Adrenal gland (tissue), 12 donors: ENCODE results near the gene RCE1. TPM values are rescaled to one million over a fixed set of nuclear protein-coding genes. Genes with fewer than 3 reads are reported as not detected.
A peak's percentile ranks its signal among the peaks of the same experiment; 100 is the strongest.

ENCODE experiments used
- DNase-seq, 7 donors: peaks; one replicate each; pipeline ENCODE4 v3.0.0-alpha.2; 2019 to 2020
- H3K27ac ChIP-seq, 5 donors: fragments of 200-600 bp; sonication (generic) in 4 of 5; 1 replicate in 3 of 5; 2 replicates in 2 of 5; pipeline versions ENCODE4 v1.5.1 to v1.8.0; 2016 to 2020; ENCODE audit warnings: mild to moderate bottlenecking in 1 of 5
- H3K27me3 ChIP-seq: fragments of 200-600 bp; 2 replicates; pipeline ENCODE4 v1.8.0; 2021
- H3K36me3 ChIP-seq, 2 donors: fragments of 200-600 bp; replicated peaks in 1 of 2; 1 replicate in 1 of 2; 2 replicates in 1 of 2; pipeline versions ENCODE4 v1.5.1 to v1.8.0; 2018 to 2022
- H3K4me1 ChIP-seq, 2 donors: fragments of 200-600 bp; replicated peaks in 1 of 2; 1 replicate in 1 of 2; 2 replicates in 1 of 2; pipeline versions ENCODE4 v1.5.1 to v1.8.0; 2018 to 2021
- H3K4me3 ChIP-seq, 4 donors: fragments of 200-600 bp; sonication (generic) in 3 of 4; one replicate each; pipeline ENCODE4 v1.5.1; 2016 to 2018
- H3K9me3 ChIP-seq, 3 donors: fragments of 200-600 bp; sonication (generic) in 1 of 3; replicated peaks in 1 of 3; 1 replicate in 2 of 3; 2 replicates in 1 of 3; pipeline versions ENCODE4 v1.5.1 to v1.8.0; 2016 to 2021
- CTCF ChIP-seq, 6 experiments: fragments of 450-650 bp in 4 of 6; fragments of 200-600 bp in 2 of 6; sonication (generic) in 1 of 6; IDR thresholded peaks; 1 replicate in 5 of 6; 2 replicates in 1 of 6; pipeline versions ENCODE4 v1.5.1 to v1.8.0; 2016 to 2021; ENCODE audit warnings: antibody characterized with exemption in 6 of 6, mild to moderate bottlenecking in 2 of 6, moderate library complexity in 1 of 6
- POLR2A ChIP-seq, 2 donors: fragments of 450-650 bp; IDR thresholded peaks; one replicate each; pipeline ENCODE4 v1.6.1; 2017; ENCODE audit warnings: antibody characterized with exemption in 2 of 2, mild to moderate bottlenecking in 2 of 2, moderate library complexity in 1 of 2
- WGBS, 4 donors: extraction: QIAGEN DNeasy Blood & Tissue Kit in 2 of 4; methylation state at CpG; one replicate each; pipeline versions ENCODE4 v1.1.5 to v1.1.7; 2013 to 2017; 5-methylcytosine and 5-hydroxymethylcytosine counted together
- intact Hi-C, 2 donors: fragments of 100-400 bp; cut with DNase I; formaldehyde crosslinking; loops; one replicate each; pipeline versions ENCODE4 v1.14.1 to v1.15.0; 2022 to 2023
- polyA plus RNA-seq, 3 donors: library from polyadenylated mRNA; stranded (reverse); fragments of 200-250 nt in 2 of 3; fragments of 350-450 nt in 1 of 3; fragmentation: Illumina TruSeq in 1 of 3; extraction: RNeasy Lipid Tissue Mini Kit (QIAGEN cat#74804) in 1 of 3; gene quantifications; one replicate each; pipeline ENCODE4 v1.2.3, GENCODE V29; 2013 to 2014
- total RNA-seq, 9 donors: library from RNA; depleted of rRNA in 4 of 9; stranded (reverse); fragments of >200 nt in 4 of 9; fragments of 120-200 nt in 1 of 9; fragmentation: NEBNext Ultra II Directional in 1 of 9; extraction: Animal tissue kit (Norgen Biotek cat#: 25700) in 1 of 9; gene quantifications; one replicate each; pipeline versions ENCODE4 v1.1.0 to v1.2.4, GENCODE V29; 2013 to 2023
- donor health status: healthy with polysubstance abuse.
- donor health status: Bipolar disorder and iron deficiency.
- donor health status: DM: yes; HTN: yes; CAD: no.
- donor health status: DM: no; HTN: no; CAD: no.
- donor health status: DM: no; HTN: no; CAD: no.
- donor health status: DM: yes; HTN: yes; CAD: no.

The RCE1 gene
- total and polyA plus RNA-seq, 12 donors, result 5.2 to 24.8 (median 18.0) TPM

- H3K27ac ChIP-seq, result peak overlapping the region in 3 of 5 donors; percentile 1 to 83 (median 59)
- WGBS, 4 donors, result 91 to 98% (median 95%) methylated on average over 3 to 10 of the region's 10 CpGs
- H3K4me1 ChIP-seq, result peaks cover 16 to 46% of the 10 kb centered on the region in 2 donors
- TF ChIP-seq POLR2A (IDR thresholded peaks at IDR 0.05) (no peak), CTCF (IDR thresholded peaks at IDR 0.05) (no peak)
- H3K36me3 ChIP-seq, result no peaks in the 10 kb centered on the region
- DNase-seq, result no peak
- intact Hi-C loops, result no loop called here
- no peaks in the 10 kb centered on the region for H3K9me3 ChIP-seq
- H3K4me3 ChIP-seq, result no peak overlapping the region
- H3K27me3 ChIP-seq, result no peaks in the 10 kb centered on the region
Observed at GRCh38 chr11:66881451-66881835, 38.2 kb downstream of the RCE1 start.

GRCh38 chr11:66881927-66882452, 38.7 kb downstream of the RCE1 start:
- H3K4me1 ChIP-seq, result peaks cover 16 to 46% of the 10 kb centered on the region in 2 donors
- no peak overlapping the region for H3K4me3 ChIP-seq
- DNase-seq, result peak in 5 of 7 donors; percentile 47 to 72 (median 67)
- no peaks in the 10 kb centered on the region for H3K9me3 ChIP-seq
- intact Hi-C loops, result no loop called here
- no peaks in the 10 kb centered on the region for H3K27me3 ChIP-seq
- peak overlapping the region in 4 of 5 donors; percentile 56 to 83 (median 65) for H3K27ac ChIP-seq
- no peaks in the 10 kb centered on the region for H3K36me3 ChIP-seq
- TF ChIP-seq POLR2A (IDR thresholded peaks at IDR 0.05) (no peak), CTCF (IDR thresholded peaks at IDR 0.05) (no peak)
- 62 to 79% (median 76%) methylated on average over 9 of the region's 9 CpGs for WGBS, 4 donors

- peaks cover 16 to 46% of the 10 kb centered on the region in 2 donors for H3K4me1 ChIP-seq
- H3K27ac ChIP-seq, result peak overlapping the region in 4 of 5 donors; percentile 56 to 83 (median 65)
- intact Hi-C loops, result no loop called here
- no peaks in the 10 kb centered on the region for H3K9me3 ChIP-seq
- 29 to 49% (median 44%) methylated on average over 6 to 14 of the region's 14 CpGs for WGBS, 4 donors
- no peaks in the 10 kb centered on the region for H3K36me3 ChIP-seq
- H3K4me3 ChIP-seq, result peak overlapping the region in 1 of 4 donors; percentile 20
- TF ChIP-seq CTCF (IDR thresholded peaks at IDR 0.05), result no peak
- TF ChIP-seq POLR2A (IDR thresholded peaks at IDR 0.05), result no peak
- H3K27me3 ChIP-seq, result no peaks in the 10 kb centered on the region
- DNase-seq, result peak; percentile 47 to 76 (median 63)
Observed at GRCh38 chr11:66882561-66883015, 39.3 kb downstream of the RCE1 start.

GRCh38 chr11:66883016-66883965, 40.0 kb downstream of the RCE1 start:
- H3K27ac ChIP-seq, result peak overlapping the region in 4 of 5 donors; percentile 56 to 83 (median 65)
- H3K4me3 ChIP-seq, result peak overlapping the region in 1 of 4 donors; percentile 20
- no peaks in the 10 kb centered on the region for H3K9me3 ChIP-seq
- intact Hi-C loops, result no loop called here
- no peaks in the 10 kb centered on the region for H3K36me3 ChIP-seq
- H3K27me3 ChIP-seq, result no peaks in the 10 kb centered on the region
- no peak for TF ChIP-seq POLR2A (IDR thresholded peaks at IDR 0.05)
- peak; percentile 33 to 74 (median 66) for TF ChIP-seq CTCF (IDR thresholded peaks at IDR 0.05)
- H3K4me1 ChIP-seq, result peaks cover 16 to 46% of the 10 kb centered on the region in 2 donors
- peak; percentile 74 to 89 (median 80) for DNase-seq
- WGBS, 4 donors, result 32 to 44% (median 42%) methylated on average over 24 to 29 of the region's 29 CpGs
